HUES6 (cell line): ENCODE data around the gene ESPNL.

Experiments
- H3K27ac ChIP-seq: 2 replicates; pipeline ENCODE4 v1.7.0; 2013; ENCODE audit warnings: low read depth, mild to moderate bottlenecking, low read length, inconsistent platforms
- H3K27me3 ChIP-seq: 2 replicates; pipeline ENCODE4 v1.6.1; 2013; ENCODE audit warnings: low read length; ENCODE audit not compliant: control insufficient read depth, insufficient read depth
- H3K36me3 ChIP-seq: 2 replicates; pipeline ENCODE4 v1.6.1; 2013; ENCODE audit warnings: low read length; ENCODE audit not compliant: control insufficient read depth, insufficient read depth
- H3K4me1 ChIP-seq: 2 replicates; pipeline ENCODE4 v1.6.1; 2013; ENCODE audit warnings: low read length; ENCODE audit not compliant: control insufficient read depth, insufficient read depth
- H3K4me3 ChIP-seq: 2 replicates; pipeline ENCODE4 v1.5.1; 2013; ENCODE audit warnings: low read depth, low read length
- H3K9ac ChIP-seq: one replicate; pipeline ENCODE4 v1.6.1; 2013; ENCODE audit warnings: mild to moderate bottlenecking, low read length
- H3K9me3 ChIP-seq: 2 replicates; pipeline ENCODE4 v1.6.1; 2013; ENCODE audit warnings: low read depth, low read length; ENCODE audit not compliant: control insufficient read depth, insufficient read depth

Gene ESPNL

DNA sequence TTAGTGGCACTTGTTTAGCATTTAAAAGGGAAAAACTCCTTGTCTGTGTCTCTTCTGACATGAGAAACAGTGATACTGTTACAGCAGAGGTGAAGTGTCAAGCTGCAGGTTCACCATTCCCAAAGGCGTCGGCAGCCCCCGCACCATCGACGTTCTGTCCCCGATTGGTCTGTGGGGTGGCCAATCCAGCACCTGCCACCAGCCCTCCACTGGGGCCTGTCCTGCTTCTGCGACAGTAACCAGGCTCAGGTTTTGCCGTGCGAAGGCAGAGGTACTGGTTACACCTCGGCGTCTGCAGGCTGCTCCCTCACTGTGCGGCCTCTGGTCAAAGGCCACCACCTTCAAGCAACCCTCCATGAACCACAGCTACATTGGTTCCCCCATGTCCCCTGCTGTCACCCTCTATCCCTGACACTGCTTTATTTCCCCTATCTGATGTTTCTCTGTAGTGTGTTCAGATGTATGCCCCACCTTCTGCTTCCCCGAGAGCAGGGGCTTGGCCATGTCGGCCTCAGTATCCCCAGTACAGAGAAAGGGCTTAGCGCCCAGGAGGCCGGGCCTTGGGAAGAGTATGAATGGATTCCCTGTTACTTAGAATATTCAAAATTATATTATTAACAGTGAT lies 8.6 kb upstream of the ESPNL start:
- Histone ChIP-seq H3K9me3 (no peaks in the 10 kb centered on the region), H3K4me3 (no peak overlapping the region), H3K27me3 (no peaks in the 10 kb centered on the region), H3K36me3 (peaks cover 43% of the 10 kb centered on the region), H3K27ac (no peak overlapping the region), H3K4me1 (peaks cover 7% of the 10 kb centered on the region), H3K9ac (no peak overlapping the region)

- no peak overlapping the region for H3K9ac ChIP-seq
- no peak overlapping the region for H3K4me3 ChIP-seq
- no peak overlapping the region for H3K27ac ChIP-seq
- no peaks in the 10 kb centered on the region for H3K27me3 ChIP-seq
- H3K36me3 ChIP-seq, result peaks cover 37% of the 10 kb centered on the region
- no peaks in the 10 kb centered on the region for H3K9me3 ChIP-seq
- H3K4me1 ChIP-seq, result peaks cover 10% of the 10 kb centered on the region
Observed at GRCh38 chr2:238092486-238093035, 7.6 kb upstream of the ESPNL start.

DNA sequence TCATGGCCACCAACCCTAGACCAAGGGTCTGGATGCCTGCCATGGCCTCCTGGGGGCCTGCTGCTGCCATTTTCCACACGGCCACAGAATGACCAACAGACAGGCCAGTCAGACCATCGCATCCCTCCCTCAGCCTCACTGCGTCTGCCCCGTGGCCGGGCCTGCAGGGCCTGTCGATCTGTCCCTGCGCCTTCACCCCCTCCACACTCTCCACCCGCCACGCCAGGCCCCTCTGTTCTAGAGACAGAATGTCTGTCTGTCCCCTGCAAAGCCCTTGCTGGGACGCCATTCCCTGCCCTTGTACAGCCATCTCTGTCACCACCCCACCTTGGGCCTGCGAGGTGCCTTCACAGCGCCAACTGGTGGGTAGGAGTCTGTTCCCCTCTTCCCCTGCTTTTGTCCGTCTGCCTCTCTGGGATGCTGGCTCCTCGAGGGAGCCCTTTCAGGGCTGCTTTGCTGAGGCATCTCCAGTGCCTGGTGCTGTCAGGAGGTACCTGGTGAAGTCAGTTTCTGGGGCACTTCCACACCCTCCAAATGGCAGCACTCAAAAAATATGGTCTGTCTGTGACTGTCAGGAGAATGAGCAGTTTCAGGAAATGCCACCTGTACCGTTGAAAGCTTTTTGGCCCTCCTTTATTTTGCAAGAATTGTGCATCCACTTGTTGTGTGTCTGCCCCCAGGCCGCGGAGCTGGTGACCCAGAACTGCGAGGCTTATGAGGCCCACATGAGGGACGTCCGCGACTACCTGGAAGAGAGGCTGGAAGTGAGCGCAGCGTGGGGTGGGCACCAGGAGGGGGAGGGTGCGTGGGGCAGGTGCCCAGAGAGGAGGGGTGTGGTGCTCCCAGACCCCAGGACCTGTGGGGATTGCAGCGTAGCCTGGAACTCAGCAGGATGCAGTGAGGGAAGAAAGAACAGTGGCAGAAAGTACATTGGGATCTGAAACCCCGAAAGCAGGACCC lies 6.7 kb upstream of the ESPNL start:
- Histone ChIP-seq H3K27me3 (no peaks in the 10 kb centered on the region), H3K9ac (no peak overlapping the region), H3K4me3 (no peak overlapping the region), H3K4me1 (peaks cover 17% of the 10 kb centered on the region), H3K27ac (no peak overlapping the region), H3K9me3 (no peaks in the 10 kb centered on the region), H3K36me3 (peaks cover 31% of the 10 kb centered on the region)

DNA sequence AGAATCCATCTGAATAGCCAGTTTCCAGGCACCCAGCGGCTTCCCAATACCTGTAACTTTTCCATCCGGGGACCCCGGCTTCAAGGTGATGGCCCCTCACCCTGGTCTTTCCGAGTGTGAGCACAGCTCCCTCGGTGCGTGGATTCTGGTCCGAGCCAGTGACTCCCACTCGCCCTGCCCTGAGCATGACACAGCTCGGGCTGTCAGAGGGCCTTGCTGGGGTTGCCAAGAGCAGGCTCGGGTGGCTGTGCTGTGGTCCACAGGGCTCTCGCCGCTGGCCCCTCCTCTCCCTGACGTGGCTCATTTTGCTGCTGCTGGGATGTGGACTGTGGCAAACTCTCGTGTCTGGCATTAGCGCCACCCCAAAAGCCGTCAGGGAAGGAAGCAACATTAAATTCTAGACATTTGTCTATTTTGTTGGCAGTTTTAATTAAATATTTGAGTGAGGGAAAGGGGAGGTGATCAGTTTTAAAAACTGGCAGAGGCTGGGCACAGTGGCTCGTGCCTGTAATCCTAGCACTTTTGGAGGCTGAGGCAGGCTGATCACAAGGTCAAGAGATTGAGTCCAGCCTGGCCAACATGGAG lies 5.6 kb upstream of the ESPNL start:
- no peak overlapping the region for H3K9ac ChIP-seq
- H3K36me3 ChIP-seq, result peaks cover 27% of the 10 kb centered on the region
- no peaks in the 10 kb centered on the region for H3K9me3 ChIP-seq
- H3K27me3 ChIP-seq, result no peaks in the 10 kb centered on the region
- H3K4me1 ChIP-seq, result peaks cover 21% of the 10 kb centered on the region
- H3K27ac ChIP-seq, result no peak overlapping the region
- H3K4me3 ChIP-seq, result no peak overlapping the region

DNA sequence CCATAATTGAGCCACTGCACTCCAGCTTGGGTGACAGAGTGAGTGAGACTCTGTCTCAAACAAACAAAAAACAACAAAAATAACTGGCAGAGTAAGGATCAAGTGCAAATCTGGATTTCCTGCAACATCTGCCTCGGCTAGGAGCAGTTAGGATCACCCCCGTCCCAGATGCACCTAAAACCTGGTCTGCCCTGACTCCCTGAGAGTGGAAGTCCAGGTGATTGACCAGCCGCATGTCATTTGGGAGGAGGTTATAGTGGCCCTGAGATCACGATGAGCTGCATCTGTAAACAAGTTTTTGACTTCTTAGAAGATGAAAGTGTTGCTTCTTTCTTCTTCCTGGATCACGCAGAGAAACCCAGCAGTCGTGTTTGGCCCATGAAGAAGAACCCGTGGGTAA lies 5.0 kb upstream of the ESPNL start:
- H3K27me3 ChIP-seq, result no peaks in the 10 kb centered on the region
- H3K27ac ChIP-seq, result no peak overlapping the region
- no peak overlapping the region for H3K4me3 ChIP-seq
- peaks cover 21% of the 10 kb centered on the region for H3K4me1 ChIP-seq
- no peaks in the 10 kb centered on the region for H3K9me3 ChIP-seq
- peaks cover 25% of the 10 kb centered on the region for H3K36me3 ChIP-seq
- no peak overlapping the region for H3K9ac ChIP-seq

- no peak overlapping the region for H3K27ac ChIP-seq
- no peaks in the 10 kb centered on the region for H3K27me3 ChIP-seq
- H3K4me1 ChIP-seq, result peaks cover 21% of the 10 kb centered on the region
- H3K9me3 ChIP-seq, result no peaks in the 10 kb centered on the region
- H3K36me3 ChIP-seq, result peaks cover 15% of the 10 kb centered on the region
- H3K9ac ChIP-seq, result no peak overlapping the region
- no peak overlapping the region for H3K4me3 ChIP-seq
Observed at GRCh38 chr2:238096311-238097011, 3.7 kb upstream of the ESPNL start.

DNA sequence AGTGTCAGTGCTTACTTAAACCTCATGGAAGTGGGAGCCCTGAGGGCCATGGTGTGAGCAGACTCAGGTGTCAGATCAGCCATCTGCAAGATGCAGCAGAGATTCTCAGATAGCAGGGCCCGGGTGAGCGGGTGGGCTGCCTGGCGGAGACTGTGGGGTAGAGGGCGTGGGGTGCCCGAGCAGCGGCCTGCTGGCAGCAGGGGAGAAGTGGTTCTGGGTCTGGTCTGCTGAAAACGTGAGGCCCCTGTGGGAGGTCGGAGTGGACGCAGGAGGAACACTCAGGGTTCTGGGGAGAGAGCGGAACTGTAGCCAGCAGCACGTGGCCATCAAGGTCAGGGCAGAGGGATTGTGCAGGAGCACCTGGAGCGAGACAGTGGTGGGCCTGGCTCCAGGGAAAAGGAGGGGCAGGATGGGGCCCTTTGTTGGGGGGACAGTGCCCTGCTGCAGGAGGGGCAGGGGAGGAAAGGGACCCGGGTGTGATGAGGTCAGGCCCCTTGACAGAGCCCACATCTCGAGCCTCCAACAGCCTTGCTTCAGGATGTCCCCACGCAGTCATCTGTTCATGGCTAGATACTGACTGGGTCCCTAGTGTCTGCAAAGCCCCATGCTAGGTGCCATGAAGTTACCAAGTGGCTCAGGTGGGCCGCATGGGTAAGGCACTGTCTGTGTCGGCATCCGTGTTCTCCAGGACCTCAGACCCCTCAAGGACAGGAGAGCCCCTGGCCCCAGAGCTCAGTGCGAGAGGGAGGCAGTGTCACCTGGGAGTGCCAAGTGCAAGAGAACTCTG lies 2.7 kb upstream of the ESPNL start:
- Histone ChIP-seq H3K4me3 (no peak overlapping the region), H3K9me3 (no peaks in the 10 kb centered on the region), H3K4me1 (peaks cover 21% of the 10 kb centered on the region), H3K36me3 (peaks cover 9% of the 10 kb centered on the region; the same call in 1 of the 2 replicates), H3K27ac (no peak overlapping the region), H3K27me3 (no peaks in the 10 kb centered on the region), H3K9ac (no peak overlapping the region)

- Histone ChIP-seq H3K4me1 (peaks cover 21% of the 10 kb centered on the region), H3K4me3 (no peak overlapping the region), H3K27ac (no peak overlapping the region)
Observed at GRCh38 chr2:238097988-238098871, 1.9 kb upstream of the ESPNL start.

DNA sequence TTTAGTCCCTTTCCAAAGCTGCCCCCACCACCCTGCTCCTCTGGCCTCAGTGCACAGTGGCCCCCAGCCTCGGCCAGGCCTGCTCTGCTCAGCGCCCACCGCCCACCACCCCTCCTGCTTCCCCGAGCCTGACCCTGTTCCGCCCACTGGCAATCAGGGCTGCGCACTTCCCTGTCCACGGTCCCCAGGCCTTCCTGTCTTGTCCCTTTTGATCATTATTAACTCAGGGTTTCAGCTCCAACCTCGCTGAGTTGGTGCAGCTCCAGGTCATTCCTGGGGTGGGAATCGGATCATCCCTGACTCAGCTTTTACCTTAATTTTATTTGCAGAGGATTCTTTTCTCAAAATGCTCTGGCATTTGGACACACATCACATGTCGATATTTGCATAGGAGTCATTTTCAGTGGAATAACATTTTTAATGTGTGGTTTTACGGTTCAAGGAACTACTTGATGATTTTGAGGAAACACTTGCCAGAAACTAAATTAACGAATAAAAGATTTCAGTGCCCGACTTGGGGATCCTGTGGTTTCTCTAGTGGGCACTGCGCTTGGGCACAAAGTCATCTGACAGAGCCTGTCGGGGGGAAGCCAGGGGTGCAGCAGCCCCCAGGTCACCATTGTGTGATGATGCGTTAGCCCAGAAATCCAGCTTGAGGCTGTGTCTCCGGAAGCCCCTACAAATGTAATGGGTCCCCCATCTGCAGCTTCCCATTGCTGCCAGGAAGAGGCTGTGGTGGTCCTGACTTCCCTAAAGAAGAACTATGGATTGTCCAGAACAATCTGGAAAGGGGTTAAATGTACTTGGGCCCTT lies 1.0 kb upstream of the ESPNL start:
- H3K4me1 ChIP-seq, result peaks cover 21% of the 10 kb centered on the region
- no peak overlapping the region for H3K9ac ChIP-seq
- peaks cover 9% of the 10 kb centered on the region; the same call in 1 of the 2 replicates for H3K36me3 ChIP-seq
- no peaks in the 10 kb centered on the region for H3K9me3 ChIP-seq
- H3K4me3 ChIP-seq, result no peak overlapping the region
- H3K27ac ChIP-seq, result no peak overlapping the region
- H3K27me3 ChIP-seq, result no peaks in the 10 kb centered on the region

More at GRCh38 chr2:238097988-238098871, 1.9 kb upstream of the ESPNL start:
- no peak overlapping the region for H3K9ac ChIP-seq
- no peaks in the 10 kb centered on the region for H3K27me3 ChIP-seq
- H3K9me3 ChIP-seq, result no peaks in the 10 kb centered on the region
- H3K36me3 ChIP-seq, result peaks cover 9% of the 10 kb centered on the region; the same call in 1 of the 2 replicates
